IPS-18a (cell line): ENCODE results near the gene FOXN4.

Source experiments
- H3K27ac ChIP-seq: one replicate; pipeline ENCODE4 v1.5.1; 2013; ENCODE audit warnings: low read length
- H3K27me3 ChIP-seq: one replicate; pipeline ENCODE4 v1.6.1; 2013; ENCODE audit warnings: mild to moderate bottlenecking, low read length; ENCODE audit not compliant: control insufficient read depth, insufficient read depth
- H3K36me3 ChIP-seq: one replicate; pipeline ENCODE4 v1.6.1; 2013; ENCODE audit warnings: low read depth, low read length; ENCODE audit not compliant: control insufficient read depth
- H3K4me1 ChIP-seq: one replicate; pipeline ENCODE4 v1.6.1; 2013; ENCODE audit warnings: low read depth, low read length; ENCODE audit not compliant: control insufficient read depth
- H3K4me3 ChIP-seq: one replicate; pipeline ENCODE4 v1.5.1; 2013; ENCODE audit warnings: low read length
- H3K9ac ChIP-seq: one replicate; pipeline ENCODE4 v1.6.1; 2013; ENCODE audit warnings: mild to moderate bottlenecking, low read length, moderate library complexity
- H3K9me3 ChIP-seq: one replicate; pipeline ENCODE4 v1.6.1; 2013; ENCODE audit warnings: low read depth, low read length; ENCODE audit not compliant: control insufficient read depth

Gene FOXN4, protein sequence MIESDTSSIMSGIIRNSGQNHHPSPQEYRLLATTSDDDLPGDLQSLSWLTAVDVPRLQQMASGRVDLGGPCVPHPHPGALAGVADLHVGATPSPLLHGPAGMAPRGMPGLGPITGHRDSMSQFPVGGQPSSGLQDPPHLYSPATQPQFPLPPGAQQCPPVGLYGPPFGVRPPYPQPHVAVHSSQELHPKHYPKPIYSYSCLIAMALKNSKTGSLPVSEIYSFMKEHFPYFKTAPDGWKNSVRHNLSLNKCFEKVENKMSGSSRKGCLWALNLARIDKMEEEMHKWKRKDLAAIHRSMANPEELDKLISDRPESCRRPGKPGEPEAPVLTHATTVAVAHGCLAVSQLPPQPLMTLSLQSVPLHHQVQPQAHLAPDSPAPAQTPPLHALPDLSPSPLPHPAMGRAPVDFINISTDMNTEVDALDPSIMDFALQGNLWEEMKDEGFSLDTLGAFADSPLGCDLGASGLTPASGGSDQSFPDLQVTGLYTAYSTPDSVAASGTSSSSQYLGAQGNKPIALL

DNA sequence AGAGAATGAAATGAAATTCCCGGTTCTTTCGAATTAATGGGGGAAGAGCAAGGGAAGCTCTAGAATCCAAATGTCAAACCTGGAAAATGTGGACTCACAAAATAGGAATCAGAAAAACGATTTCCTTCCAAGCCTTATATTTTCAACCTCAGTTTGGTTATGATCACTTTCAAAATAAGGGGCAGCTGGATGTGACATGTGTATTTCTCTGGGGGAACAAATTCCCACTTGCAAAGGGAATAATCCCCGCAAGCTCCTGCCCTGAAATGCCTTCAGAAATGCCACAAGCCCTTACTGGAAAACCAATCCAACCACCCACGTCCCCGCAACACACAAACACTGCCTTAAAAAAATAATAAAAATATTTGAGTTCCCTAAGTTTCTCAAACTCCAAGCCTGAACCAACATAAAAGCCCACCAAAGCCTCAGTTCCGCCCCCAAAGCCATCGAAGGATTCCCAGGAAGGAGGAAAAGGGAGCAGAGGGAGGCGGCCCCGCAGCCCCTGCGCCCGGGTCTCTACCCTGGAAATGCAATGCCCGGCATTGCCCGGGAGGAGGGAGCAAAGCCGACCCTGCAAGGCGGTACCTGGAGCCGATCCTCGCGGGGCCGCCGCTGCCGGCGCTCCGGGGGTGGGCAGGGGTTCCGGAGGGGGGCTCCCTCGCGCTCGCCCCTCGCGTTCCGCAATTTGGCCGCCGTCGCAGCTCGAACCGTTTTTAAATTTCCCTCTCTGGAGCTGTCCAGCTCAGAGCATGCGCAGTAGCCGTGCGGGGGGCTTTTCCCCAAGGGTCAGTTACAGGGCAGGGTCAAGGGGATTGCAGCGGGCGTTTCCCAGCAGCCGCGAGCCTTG is at the start of gene FOXN4:
Gene FOXN4 (minus strand): TSS at position 751 of the 847 bp plus-strand sequence. CDS start 963 bp downstream, outside the sequence.
- Histone ChIP-seq H3K27me3 (peaks cover 65% of the 10 kb centered on the region), H3K4me3 (peak within 1 kb of the TSS; percentile 61), H3K27ac (no peak within 1 kb of the TSS)

DNA sequence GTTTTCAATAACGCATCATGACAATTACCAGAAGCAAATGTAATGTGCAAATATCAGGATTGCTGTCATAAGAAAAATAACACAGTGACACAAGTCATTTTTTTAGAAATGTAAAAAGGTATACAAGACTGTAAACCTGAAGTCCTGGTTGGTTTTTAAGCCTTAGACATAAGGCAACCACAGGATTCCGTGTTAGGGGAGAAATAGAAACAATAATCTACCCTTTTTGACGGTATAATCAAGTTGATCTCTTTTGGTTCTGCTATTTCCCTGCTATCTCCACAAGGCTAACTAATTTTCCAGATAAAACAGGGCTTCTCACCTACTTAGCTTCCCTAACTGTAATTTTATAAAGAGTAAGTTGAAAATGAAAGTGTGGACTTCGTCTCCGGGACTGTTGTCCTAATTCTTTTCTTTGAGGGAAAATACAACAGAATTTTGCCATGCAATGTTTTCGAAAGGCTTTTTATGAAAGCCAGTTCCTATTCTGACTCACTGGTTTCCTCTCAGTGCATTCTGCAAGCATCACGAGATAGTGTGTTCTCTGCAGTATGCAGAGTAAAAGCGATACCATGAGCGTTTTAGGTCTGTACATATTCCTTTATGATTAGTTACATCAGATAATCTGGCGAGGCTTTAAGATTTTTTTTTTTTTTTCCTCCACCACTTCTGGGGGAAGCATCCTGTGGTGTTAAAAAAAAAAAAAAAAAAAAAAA is 49.2 kb upstream of the FOXN4 start:
- H3K27me3 ChIP-seq = no peaks in the 10 kb centered on the region
- no peak overlapping the region for H3K4me3 ChIP-seq

More for the DNA sequence above, at the start of gene FOXN4:
- Histone ChIP-seq H3K36me3 (no peaks in the 10 kb centered on the region), H3K9me3 (no peaks in the 10 kb centered on the region), H3K4me1 (peaks cover 4% of the 10 kb centered on the region), H3K9ac (no peak within 1 kb of the TSS)

DNA sequence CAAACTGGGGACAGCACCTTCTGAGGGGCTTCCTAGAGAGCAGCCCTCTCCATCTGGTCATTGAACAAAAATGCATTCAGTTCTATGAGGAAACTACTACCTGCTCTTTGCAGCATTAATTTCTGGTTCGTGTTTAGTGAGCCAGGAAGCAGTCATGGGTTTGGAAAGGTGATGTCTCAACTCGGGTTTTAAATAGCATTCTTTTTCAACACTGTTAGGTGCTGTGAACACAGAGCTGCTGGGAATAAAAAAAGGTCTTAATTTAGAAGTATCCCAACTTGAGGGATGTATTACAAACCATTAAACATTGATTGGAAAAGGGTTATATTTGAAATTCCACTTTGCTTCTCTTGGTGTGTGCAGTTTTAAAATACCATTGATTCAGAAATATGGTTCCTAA is 47.9 kb upstream of the FOXN4 start:
- no peak overlapping the region for H3K9ac ChIP-seq
- H3K4me1 ChIP-seq = no peaks in the 10 kb centered on the region
- no peaks in the 10 kb centered on the region for H3K9me3 ChIP-seq
- H3K27ac ChIP-seq = no peak overlapping the region
- no peak overlapping the region for H3K4me3 ChIP-seq
- H3K36me3 ChIP-seq = no peaks in the 10 kb centered on the region
- no peaks in the 10 kb centered on the region for H3K27me3 ChIP-seq

More for the DNA sequence above, 49.2 kb upstream of the FOXN4 start:
- Histone ChIP-seq H3K27ac (no peak overlapping the region), H3K36me3 (no peaks in the 10 kb centered on the region), H3K4me1 (no peaks in the 10 kb centered on the region), H3K9ac (no peak overlapping the region), H3K9me3 (no peaks in the 10 kb centered on the region)

DNA sequence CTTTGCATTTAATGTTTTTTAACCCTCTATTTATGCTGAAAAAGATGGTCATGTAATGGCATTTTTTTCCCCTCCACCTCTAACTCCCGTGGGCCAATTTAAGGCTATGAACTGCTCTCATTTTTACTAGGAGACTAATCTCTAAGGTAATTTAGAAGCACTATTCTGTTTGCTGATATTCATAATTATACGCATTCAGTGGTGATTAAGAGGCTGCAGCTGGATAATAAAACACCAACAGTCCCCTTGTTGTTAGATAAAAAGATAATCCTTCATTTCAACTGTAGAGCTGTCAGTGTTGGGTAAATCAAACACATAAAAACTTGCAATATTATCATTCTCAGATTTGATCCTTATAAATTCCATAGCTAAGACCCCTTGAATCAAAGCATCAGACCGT is 47.5 kb upstream of the FOXN4 start:
- no peaks in the 10 kb centered on the region for H3K36me3 ChIP-seq
- H3K4me3 ChIP-seq = no peak overlapping the region
- H3K9ac ChIP-seq = no peak overlapping the region
- no peaks in the 10 kb centered on the region for H3K9me3 ChIP-seq
- H3K27me3 ChIP-seq = no peaks in the 10 kb centered on the region
- H3K27ac ChIP-seq = no peak overlapping the region
- no peaks in the 10 kb centered on the region for H3K4me1 ChIP-seq

DNA sequence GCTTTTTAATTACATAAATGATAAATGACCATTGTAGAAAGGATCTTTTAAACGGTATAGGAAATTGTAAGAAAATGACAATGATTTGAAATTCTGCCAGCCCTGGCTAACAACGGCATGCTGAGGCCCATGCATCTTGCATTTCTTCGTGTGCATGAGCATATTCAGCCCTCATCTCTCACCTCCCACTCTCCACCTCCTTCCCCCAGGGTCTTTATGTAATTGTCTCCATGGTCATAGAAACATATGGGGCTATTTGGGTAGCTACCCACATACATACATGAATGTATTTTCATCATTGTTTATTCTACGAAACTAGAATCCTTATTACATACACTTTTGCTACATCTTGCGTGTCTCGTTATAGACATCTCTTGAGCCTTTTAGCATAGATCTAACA is 43.1 kb upstream of the FOXN4 start:
- Histone ChIP-seq H3K9ac (no peak overlapping the region), H3K27me3 (no peaks in the 10 kb centered on the region), H3K36me3 (no peaks in the 10 kb centered on the region), H3K27ac (no peak overlapping the region), H3K9me3 (no peaks in the 10 kb centered on the region), H3K4me3 (no peak overlapping the region), H3K4me1 (no peaks in the 10 kb centered on the region)

DNA sequence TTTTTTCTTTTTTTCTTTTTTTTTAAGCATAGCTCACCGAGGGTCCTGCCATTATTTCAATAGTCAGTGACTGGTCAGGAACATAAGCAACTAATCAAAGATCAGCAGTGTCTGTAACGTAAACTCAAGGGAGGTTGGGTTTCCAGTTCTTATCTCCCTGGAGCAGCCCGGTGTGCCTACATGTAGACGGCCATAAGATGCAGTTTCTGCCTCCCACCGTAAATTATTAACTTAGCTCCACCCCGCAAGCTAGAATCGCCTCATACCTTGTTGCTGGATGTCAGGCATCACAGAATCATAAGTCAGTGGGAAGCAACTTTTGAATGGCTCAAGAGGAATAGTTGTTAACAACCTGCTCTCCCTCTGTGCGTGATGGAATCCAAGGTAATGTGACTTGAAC is 38.5 kb upstream of the FOXN4 start, which contains the start of gene MYO1H:
Gene MYO1H (plus strand): TSS at position 312 of the 400 bp plus-strand sequence. CDS start 61 bp downstream, at position 373.
- Histone ChIP-seq H3K27me3 (no peaks in the 10 kb centered on the region), H3K27ac (no peak within 1 kb of the TSS), H3K9me3 (no peaks in the 10 kb centered on the region), H3K4me1 (no peaks in the 10 kb centered on the region), H3K9ac (no peak within 1 kb of the TSS), H3K4me3 (no peak within 1 kb of the TSS), H3K36me3 (no peaks in the 10 kb centered on the region)

DNA sequence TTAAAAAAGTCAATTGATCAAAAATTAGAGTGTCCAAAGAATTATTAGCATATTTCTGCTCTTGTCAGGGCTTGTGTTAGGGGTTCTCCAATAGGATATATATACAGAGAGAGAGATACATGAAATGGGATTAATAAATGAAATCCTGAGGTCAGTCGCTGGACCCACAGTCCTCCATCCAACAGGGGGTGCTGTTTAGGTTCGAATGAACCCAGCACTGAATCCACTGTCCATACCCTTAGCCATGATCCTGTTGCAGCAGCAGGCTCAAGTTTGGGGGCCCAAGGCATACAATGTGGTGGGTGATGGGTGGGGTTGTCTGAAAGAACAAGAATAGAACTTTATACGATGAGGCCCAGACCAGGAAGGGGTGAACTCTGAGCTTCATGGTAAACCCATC is 37.8 kb upstream of the FOXN4 start:
- no peak overlapping the region for H3K27ac ChIP-seq
- no peaks in the 10 kb centered on the region for H3K27me3 ChIP-seq
- H3K36me3 ChIP-seq = no peaks in the 10 kb centered on the region
- H3K4me3 ChIP-seq = no peak overlapping the region
- no peaks in the 10 kb centered on the region for H3K4me1 ChIP-seq
- H3K9me3 ChIP-seq = no peaks in the 10 kb centered on the region
- H3K9ac ChIP-seq = no peak overlapping the region

DNA sequence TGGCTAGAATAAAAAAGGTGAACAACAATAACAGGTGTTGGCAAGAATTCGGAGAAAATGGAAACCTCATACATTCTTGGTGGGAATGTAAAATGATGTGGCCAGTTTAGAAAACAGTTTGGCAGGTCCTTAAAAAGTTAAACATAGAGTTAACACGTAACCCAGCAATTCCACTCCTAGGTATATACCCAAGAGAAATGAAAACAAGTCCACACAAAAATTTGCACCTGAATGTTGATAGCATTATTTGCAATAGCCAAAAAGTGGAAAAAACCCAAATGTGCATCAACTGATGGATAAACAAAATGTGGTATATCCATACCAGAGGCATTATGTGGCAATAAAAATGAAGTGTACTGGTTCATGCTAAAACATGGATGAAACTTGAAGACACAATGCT is 36.3 kb upstream of the FOXN4 start:
- no peaks in the 10 kb centered on the region for H3K4me1 ChIP-seq
- H3K9ac ChIP-seq = no peak overlapping the region
- no peaks in the 10 kb centered on the region for H3K27me3 ChIP-seq
- H3K9me3 ChIP-seq = no peaks in the 10 kb centered on the region
- no peak overlapping the region for H3K27ac ChIP-seq
- H3K4me3 ChIP-seq = no peak overlapping the region
- H3K36me3 ChIP-seq = no peaks in the 10 kb centered on the region

DNA sequence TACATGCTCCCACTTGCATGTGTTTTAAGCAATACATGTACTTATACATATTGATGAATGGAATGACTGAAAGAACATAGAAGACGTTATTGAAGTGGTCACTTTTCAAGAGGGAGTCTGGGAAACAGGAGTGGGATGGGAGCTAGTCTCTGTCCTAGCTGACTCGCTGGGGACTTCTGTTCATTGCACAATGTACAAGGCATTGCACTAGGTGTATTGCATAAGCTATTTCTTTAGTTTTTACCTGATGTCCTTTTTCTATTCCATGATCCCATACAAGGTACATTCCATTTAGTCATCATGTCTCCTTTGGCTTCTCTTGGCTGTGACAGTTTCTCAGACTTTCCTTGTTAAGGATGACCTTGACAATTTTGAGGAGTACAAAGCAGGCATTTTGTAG is 34.6 kb upstream of the FOXN4 start:
- H3K9me3 ChIP-seq = no peaks in the 10 kb centered on the region
- no peaks in the 10 kb centered on the region for H3K4me1 ChIP-seq
- no peak overlapping the region for H3K9ac ChIP-seq
- H3K36me3 ChIP-seq = no peaks in the 10 kb centered on the region
- no peak overlapping the region for H3K27ac ChIP-seq
- H3K27me3 ChIP-seq = no peaks in the 10 kb centered on the region
- no peak overlapping the region for H3K4me3 ChIP-seq

DNA sequence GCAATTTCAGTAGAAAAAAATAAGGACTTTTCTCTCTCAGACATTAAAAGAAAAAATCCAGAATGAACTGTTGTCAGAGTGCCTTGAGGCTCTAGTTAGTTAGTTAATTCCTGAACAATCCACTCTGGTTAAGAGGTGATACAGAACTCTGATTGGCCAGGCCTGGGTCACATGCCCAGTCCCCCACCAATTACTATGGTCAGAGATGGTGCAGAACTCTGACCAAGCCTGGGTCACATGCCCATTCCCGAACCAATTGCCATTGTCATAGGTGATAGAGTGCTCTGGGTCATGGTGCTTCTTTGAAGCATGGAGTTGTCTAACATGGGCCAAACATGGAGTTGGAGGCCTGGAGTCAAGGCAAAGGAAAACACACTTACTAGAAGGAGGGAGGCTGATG is 27.5 kb upstream of the FOXN4 start:
- no peaks in the 10 kb centered on the region for H3K4me1 ChIP-seq
- H3K27ac ChIP-seq = no peak overlapping the region
- H3K27me3 ChIP-seq = no peaks in the 10 kb centered on the region
- no peak overlapping the region for H3K4me3 ChIP-seq
- no peaks in the 10 kb centered on the region for H3K9me3 ChIP-seq
- no peak overlapping the region for H3K9ac ChIP-seq
- H3K36me3 ChIP-seq = no peaks in the 10 kb centered on the region

DNA sequence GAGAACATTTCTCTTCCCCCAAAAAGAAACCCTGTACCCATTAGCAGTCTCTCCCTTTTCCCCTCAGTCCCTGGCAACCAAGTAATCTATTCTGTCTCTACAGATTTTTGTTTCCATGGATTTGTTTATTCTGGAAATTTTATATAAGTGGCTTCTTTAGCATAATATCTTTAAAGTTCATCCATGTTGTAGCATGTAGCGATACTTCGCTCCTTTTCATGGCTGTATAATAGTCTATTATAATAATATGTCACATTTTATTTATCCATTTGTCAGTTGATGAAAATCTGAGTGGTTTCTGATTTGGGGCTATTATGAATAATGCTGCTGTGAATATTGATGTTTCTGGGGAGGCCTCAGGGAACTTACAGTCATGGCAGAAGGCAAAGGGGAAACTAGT is 25.8 kb upstream of the FOXN4 start:
- H3K27ac ChIP-seq = no peak overlapping the region
- H3K4me1 ChIP-seq = no peaks in the 10 kb centered on the region
- H3K27me3 ChIP-seq = no peaks in the 10 kb centered on the region
- H3K9me3 ChIP-seq = no peaks in the 10 kb centered on the region
- no peak overlapping the region for H3K4me3 ChIP-seq
- no peak overlapping the region for H3K9ac ChIP-seq
- H3K36me3 ChIP-seq = no peaks in the 10 kb centered on the region
